NCI-H2227 (cell line): ENCODE measurements around the gene FLG.
"Not testable (repeated sequence)": the region's sequence is repeated elsewhere in the genome, so short reads cannot be mapped to it uniquely, and the experiment has no call there.

ENCODE experiments used
- DNase-seq: peaks from one replicate; lab custom pipeline; 2025; ENCODE audit not compliant: unreplicated experiment; lab: John Stamatoyannopoulos, UW

The FLG gene

GRCh38 chr1:152325111-152325510, at the start of gene FLG:
Gene FLG (minus strand): TSS chr1:152325239. CDS start chr1:152315456, 9,783 bp downstream.
- no peak for DNase-seq

GRCh38 chr1:152374451-152374850, 49.4 kb upstream of the FLG start:
- DNase-seq: no peak

- no peak for DNase-seq
Observed at GRCh38 chr1:152372672-152373071, 47.6 kb upstream of the FLG start.

GRCh38 chr1:152367436-152367835, 42.4 kb upstream of the FLG start:
- DNase-seq: no peak

GRCh38 chr1:152359906-152360305, 34.9 kb upstream of the FLG start, which contains the start of gene FLG2:
Gene FLG2 (minus strand): TSS chr1:152360006. CDS start chr1:152358884, 1,122 bp downstream.
- DNase-seq: no peak

- no peak for DNase-seq
Observed at GRCh38 chr1:152356736-152357135, 31.7 kb upstream of the FLG start.

- DNase-seq: no peak
Observed at GRCh38 chr1:152349611-152350010, 24.6 kb upstream of the FLG start.

GRCh38 chr1:152348447-152348846, 23.4 kb upstream of the FLG start:
- no peak for DNase-seq

- DNase-seq: peak; percentile 9
Observed at GRCh38 chr1:152347116-152347728, 22.2 kb upstream of the FLG start.

- DNase-seq: no peak
Observed at GRCh38 chr1:152344438-152344837, 19.4 kb upstream of the FLG start.

- no peak for DNase-seq
Observed at GRCh38 chr1:152343006-152343405, 18.0 kb upstream of the FLG start.

- no peak for DNase-seq
Observed at GRCh38 chr1:152335399-152335798, 10.4 kb upstream of the FLG start.

GRCh38 chr1:152328801-152329391, 3.9 kb upstream of the FLG start:
- DNase-seq: no peak

- no peak for DNase-seq
Observed at GRCh38 chr1:152313970-152314369, 11.1 kb downstream of the FLG start.

- DNase-seq: no peak
Observed at GRCh38 chr1:152313319-152313801, 11.7 kb downstream of the FLG start.

- not testable (repeated sequence) for DNase-seq
Observed at GRCh38 chr1:152312169-152312568, 12.9 kb downstream of the FLG start.

- DNase-seq: no peak
Observed at GRCh38 chr1:152309955-152310354, 15.1 kb downstream of the FLG start.

- DNase-seq: not testable (repeated sequence)
Observed at GRCh38 chr1:152309320-152309901, 15.6 kb downstream of the FLG start.

- DNase-seq: not testable (repeated sequence)
Observed at GRCh38 chr1:152308758-152309157, 16.3 kb downstream of the FLG start.

- DNase-seq: not testable (repeated sequence)
Observed at GRCh38 chr1:152307970-152308369, 17.1 kb downstream of the FLG start.

- not testable (repeated sequence) for DNase-seq
Observed at GRCh38 chr1:152306123-152306522, 18.9 kb downstream of the FLG start.

GRCh38 chr1:152304773-152305172, 20.3 kb downstream of the FLG start:
- DNase-seq: not testable (repeated sequence)
